Heart left ventricle (tissue), 16 donors: Measurements from ENCODE around the gene ZBTB7C. TPM values are rescaled to one million over a fixed set of nuclear protein-coding genes. Genes with fewer than 3 reads are reported as not detected.
A peak's percentile ranks its signal among the peaks of the same experiment; 100 is the strongest.

Experiments used
- ATAC-seq, 4 donors: fragments of 200-7000 bp; cut with Tn5 transposase; one replicate each; pipeline ENCODE4 v1.9.1; 2020 to 2022; ENCODE audit warnings: moderate library complexity in 4 of 4, mild to moderate bottlenecking in 3 of 4, moderate number of reproducible peaks in 1 of 4
- DNase-seq, 5 donors: peaks; one replicate each; pipeline ENCODE4 v3.0.0-alpha.2; 2020
- H3K27ac ChIP-seq, 12 donors: fragments of 200-600 bp; sonication (generic) in 4 of 12; one replicate each; pipeline versions ENCODE4 v1.5.0 to v1.8.0; 2016 to 2022; ENCODE audit warnings: mild to moderate bottlenecking in 2 of 12
- H3K27me3 ChIP-seq, 9 donors: fragments of 200-600 bp; sonication (generic) in 2 of 9; one replicate each; pipeline versions ENCODE4 v1.5.1 to v1.8.0; 2016 to 2022; ENCODE audit warnings: mild to moderate bottlenecking in 3 of 9
- H3K36me3 ChIP-seq, 9 donors: fragments of 200-600 bp; sonication (generic) in 2 of 9; one replicate each; pipeline versions ENCODE4 v1.5.0 to v1.8.0; 2018 to 2022; ENCODE audit warnings: mild to moderate bottlenecking in 2 of 9
- H3K4me1 ChIP-seq, 12 donors: fragments of 200-600 bp; sonication (generic) in 4 of 12; one replicate each; pipeline versions ENCODE4 v1.5.0 to v1.8.0; 2016 to 2022; ENCODE audit warnings: mild to moderate bottlenecking in 3 of 12
- H3K4me3 ChIP-seq, 12 donors: fragments of 200-600 bp; sonication (generic) in 4 of 12; one replicate each; pipeline versions ENCODE4 v1.5.0 to v1.8.0; 2017 to 2022; ENCODE audit warnings: mild to moderate bottlenecking in 9 of 12, moderate library complexity in 4 of 12
- H3K9me3 ChIP-seq, 12 donors: fragments of 200-600 bp; sonication (generic) in 4 of 12; one replicate each; pipeline versions ENCODE4 v1.5.0 to v1.8.0; 2016 to 2022; ENCODE audit warnings: mild to moderate bottlenecking in 1 of 12
- POLR2A ChIP-seq, 2 donors: fragments of 450-650 bp; IDR thresholded peaks; one replicate each; pipeline ENCODE4 v1.6.1; 2017; ENCODE audit warnings: antibody characterized with exemption in 2 of 2, mild to moderate bottlenecking in 2 of 2, moderate library complexity in 2 of 2
- WGBS, 4 donors: extraction: QIAGEN DNeasy Blood & Tissue Kit in 2 of 4; methylation state at CpG; one replicate each; pipeline versions ENCODE4 v1.1.5 to v1.1.7; 2013 to 2018; 5-methylcytosine and 5-hydroxymethylcytosine counted together
- intact Hi-C, 10 donors: fragments of 100-400 bp; cut with DNase I; formaldehyde crosslinking; loops; one replicate each; pipeline versions ENCODE4 v1.11.1 to v1.14.2; 2022
- polyA plus RNA-seq, 2 donors: library from polyadenylated mRNA; stranded (reverse); fragments of 200-250 nt; gene quantifications; one replicate each; pipeline ENCODE4 v1.2.3, GENCODE V29; 2013
- total RNA-seq, 9 donors: library from RNA; depleted of rRNA in 2 of 9; stranded (reverse); fragments of >200 nt in 2 of 9; fragmentation: NEBNext Ultra II Directional in 3 of 9; extraction: Animal tissue kit (Norgen Biotek cat#: 25700) in 3 of 9; gene quantifications; one replicate each; pipeline versions ENCODE4 v1.1.0 to v1.2.4, GENCODE V29; 2016 to 2023
- TF ChIP-seq, protein P1 (sequence below), 12 donors: fragments of 200-600 bp; sonication (generic) in 4 of 12; IDR thresholded peaks; one replicate each; pipeline versions ENCODE4 v1.5.0 to v1.8.0; 2018 to 2022; ENCODE audit warnings: antibody characterized with exemption in 12 of 12, mild to moderate bottlenecking in 5 of 12
- donor health status: ischemic (EF 13 %, LVEDD 7.1; RV severe dilation, severe dysfunction).
- donor health status: healthy with polysubstance abuse.
- donor health status: DM: no; HTN: yes; CAD: no.
- donor health status: DM: no; HTN: no; CAD: no.
- donor health status: ischemic (EF 25% LVEDD 6.9; RV normal size, moderate dysfunction).
- donor health status: ischemic (EF 25% LVEDD 5.7; RV mildly dilated, moderate dysfunction).
- donor health status: healthy.
- donor health status: DM: yes; HTN: yes; CAD: no.
- donor health status: ischemic (EF 35%, LVEDD 5.7; RV mildly dilated, moderate dysfunction).
- donor health status: nonischemic (EF 11% LVEDD 7.7; RV severe dilation, severe dysfunction).
- donor health status: DM: yes; HTN: yes; CAD: no.
- donor health status: PGD.
- donor health status: ischemic (EF 29% LVEDD 5.4; RV normal size, mild dysfunction).
- donor health status: nonischemic (EF 23%, LVEDD 6.1; RV moderate dilation, normal function).

ZBTB7C gene
- total and polyA plus RNA-seq, 11 donors, result 0.68 to 7.5 (median 2.3) TPM

DNA sequence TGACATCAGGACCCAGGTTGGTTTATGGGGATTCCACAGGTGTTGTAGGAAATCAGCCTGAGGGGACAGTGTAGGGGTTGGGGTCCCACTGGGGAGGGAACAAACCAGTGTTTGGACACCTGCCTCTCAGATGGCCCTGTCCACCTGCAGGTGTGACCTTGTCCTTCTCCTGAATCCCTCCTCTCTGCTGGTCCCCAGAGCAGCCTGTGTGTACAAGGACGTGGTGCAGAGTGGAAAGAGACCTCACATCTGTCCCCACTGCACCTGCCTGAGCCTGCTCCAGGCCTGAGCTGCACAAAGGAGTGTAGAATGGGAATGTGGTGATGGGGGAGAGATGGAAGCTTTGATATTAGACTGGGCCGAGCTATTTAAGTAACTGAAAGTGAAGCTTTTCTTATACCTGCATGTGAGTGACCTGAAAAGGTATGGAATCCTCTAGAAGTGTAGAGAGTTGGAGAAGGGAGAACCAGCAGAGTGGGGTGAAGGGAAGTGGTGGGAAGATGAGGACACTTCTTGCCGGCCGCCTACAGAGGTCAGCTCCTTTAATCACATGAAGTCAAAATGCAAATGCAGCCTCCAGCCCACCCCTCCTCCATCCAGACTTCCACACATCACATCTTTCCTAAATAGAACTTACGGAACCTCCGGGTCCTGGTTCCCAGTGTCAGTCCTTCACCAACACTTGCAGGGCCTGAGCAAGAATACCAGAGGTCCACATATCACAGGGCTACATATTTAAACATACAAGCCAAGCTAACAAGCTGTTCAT is 389.4 kb downstream of the ZBTB7C start:
- 79 to 91% (median 85%) methylated on average over 6 of the region's 6 CpGs for WGBS, 4 donors

DNA sequence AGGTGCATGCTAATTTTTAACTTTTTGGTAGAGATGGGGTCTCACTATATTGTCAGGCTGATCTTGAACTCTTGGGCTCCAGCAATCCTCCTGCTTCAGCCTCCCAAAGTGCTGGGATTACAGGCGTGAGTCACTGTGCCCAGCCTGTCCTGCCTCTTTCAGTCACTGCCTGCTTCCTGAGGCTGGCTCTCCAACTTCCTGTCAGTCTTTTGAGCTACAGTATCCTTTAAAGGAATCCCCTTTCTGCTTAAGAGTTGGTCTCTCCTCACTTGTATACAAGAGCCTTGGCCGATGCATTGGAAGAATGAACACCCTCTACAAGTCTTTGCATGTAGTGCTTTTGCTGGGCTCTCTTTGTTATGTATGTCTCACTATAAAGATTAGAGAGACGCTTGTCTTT is 390.3 kb downstream of the ZBTB7C start:
- Histone ChIP-seq H3K27ac (no peak overlapping the region), H3K4me3 (no peak overlapping the region), H3K9me3 (no peaks in the 10 kb centered on the region), H3K4me1 (peaks cover 0 to 16% (median 5%) of the 10 kb centered on the region in 12 donors), H3K36me3 (no peaks in the 10 kb centered on the region), H3K27me3 (peaks cover 0 to 9% (median 0%) of the 10 kb centered on the region in 9 donors)
- no peak for DNase-seq
- ATAC-seq, result no peak
- intact Hi-C loops, result loop anchor here in 1 of 10 donors (10.0 kb wide), 1 partner anchor 154 kb away; no protein-coding TSS in a partner anchor
- WGBS, 4 donors, result 51 to 82% (median 65%) methylated on average over 3 of the region's 3 CpGs
- no peak for TF ChIP-seq POLR2A (IDR thresholded peaks at IDR 0.05)
- TF ChIP-seq, protein P1, sequence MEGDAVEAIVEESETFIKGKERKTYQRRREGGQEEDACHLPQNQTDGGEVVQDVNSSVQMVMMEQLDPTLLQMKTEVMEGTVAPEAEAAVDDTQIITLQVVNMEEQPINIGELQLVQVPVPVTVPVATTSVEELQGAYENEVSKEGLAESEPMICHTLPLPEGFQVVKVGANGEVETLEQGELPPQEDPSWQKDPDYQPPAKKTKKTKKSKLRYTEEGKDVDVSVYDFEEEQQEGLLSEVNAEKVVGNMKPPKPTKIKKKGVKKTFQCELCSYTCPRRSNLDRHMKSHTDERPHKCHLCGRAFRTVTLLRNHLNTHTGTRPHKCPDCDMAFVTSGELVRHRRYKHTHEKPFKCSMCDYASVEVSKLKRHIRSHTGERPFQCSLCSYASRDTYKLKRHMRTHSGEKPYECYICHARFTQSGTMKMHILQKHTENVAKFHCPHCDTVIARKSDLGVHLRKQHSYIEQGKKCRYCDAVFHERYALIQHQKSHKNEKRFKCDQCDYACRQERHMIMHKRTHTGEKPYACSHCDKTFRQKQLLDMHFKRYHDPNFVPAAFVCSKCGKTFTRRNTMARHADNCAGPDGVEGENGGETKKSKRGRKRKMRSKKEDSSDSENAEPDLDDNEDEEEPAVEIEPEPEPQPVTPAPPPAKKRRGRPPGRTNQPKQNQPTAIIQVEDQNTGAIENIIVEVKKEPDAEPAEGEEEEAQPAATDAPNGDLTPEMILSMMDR (IDR thresholded peaks at IDR 0.05), result no peak

More for the DNA sequence above, 389.4 kb downstream of the ZBTB7C start:
- no peaks in the 10 kb centered on the region for H3K36me3 ChIP-seq
- TF ChIP-seq, protein P1 (IDR thresholded peaks at IDR 0.05), result no peak
- no peak for TF ChIP-seq POLR2A (IDR thresholded peaks at IDR 0.05)
- H3K27ac ChIP-seq, result no peak overlapping the region
- peaks cover 0 to 20% (median 9%) of the 10 kb centered on the region in 12 donors for H3K4me1 ChIP-seq
- intact Hi-C loops, result loop anchor here in 4 of 10 donors (5.0 to 10.0 kb wide), 3 partner anchors 155 to 247 kb away; no protein-coding TSS in a partner anchor
- H3K9me3 ChIP-seq, result no peaks in the 10 kb centered on the region
- H3K4me3 ChIP-seq, result no peak overlapping the region
- no peak for DNase-seq
- H3K27me3 ChIP-seq, result peaks cover 0 to 9% (median 0%) of the 10 kb centered on the region in 9 donors
- ATAC-seq, result no peak

DNA sequence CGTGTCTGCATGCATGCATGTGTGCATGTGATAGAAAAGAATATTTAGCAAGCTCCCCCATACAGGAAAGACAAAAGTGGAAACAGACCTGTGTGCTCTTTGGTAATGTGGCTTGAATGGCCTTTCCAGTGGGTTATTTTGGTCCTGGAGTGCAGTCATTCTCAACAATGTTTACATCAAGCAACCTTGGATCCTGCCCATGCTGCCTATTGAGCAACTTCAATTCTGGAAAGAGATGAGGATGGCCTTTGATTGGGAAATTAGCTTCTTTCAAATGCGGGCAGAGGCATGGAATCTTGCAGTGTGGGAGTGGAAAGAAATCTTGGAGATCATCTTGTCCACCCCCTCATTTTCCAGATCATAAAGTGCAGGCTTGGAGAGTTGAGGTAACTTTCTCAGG is 391.5 kb downstream of the ZBTB7C start:
- intact Hi-C loops, result loop anchor here in 1 of 10 donors (10.0 kb wide), 1 partner anchor 153 kb away; no protein-coding TSS in a partner anchor
- WGBS, 4 donors, result 87 to 93% (median 92%) methylated on average over 2 of the region's 2 CpGs
- peaks cover 0 to 4% (median 0%) of the 10 kb centered on the region in 12 donors for H3K4me1 ChIP-seq
- TF ChIP-seq, protein P1 (IDR thresholded peaks at IDR 0.05), result no peak
- TF ChIP-seq POLR2A (IDR thresholded peaks at IDR 0.05), result no peak
- H3K27ac ChIP-seq, result no peak overlapping the region
- peak in 2 of 4 donors; percentile 42 to 56 for ATAC-seq
- H3K27me3 ChIP-seq, result peaks cover 0 to 9% (median 0%) of the 10 kb centered on the region in 9 donors
- no peaks in the 10 kb centered on the region for H3K9me3 ChIP-seq
- no peak for DNase-seq
- H3K4me3 ChIP-seq, result no peak overlapping the region
- H3K36me3 ChIP-seq, result no peaks in the 10 kb centered on the region

DNA sequence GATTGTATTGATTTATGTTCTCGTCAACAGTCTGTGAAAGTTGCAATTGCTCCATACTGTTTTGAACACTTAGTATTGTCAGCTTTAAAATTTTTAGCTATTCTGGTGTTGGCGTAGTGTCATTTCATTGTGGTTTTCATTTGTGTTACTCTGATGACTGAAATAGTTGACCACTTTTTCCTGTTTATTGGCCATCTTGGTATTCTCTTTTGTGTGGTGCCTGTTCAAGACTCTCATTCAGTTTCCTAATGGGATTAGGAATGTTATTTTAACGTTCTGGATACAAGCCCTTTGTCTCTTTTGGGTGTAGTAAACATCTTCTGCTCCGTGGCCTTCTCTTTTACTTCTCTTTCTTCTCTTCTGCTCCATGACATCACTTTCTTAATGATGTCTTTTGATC is 396.0 kb downstream of the ZBTB7C start:
- intact Hi-C loops, result loop anchor here in 1 of 10 donors (10.0 kb wide), 1 partner anchor 148 kb away; no protein-coding TSS in a partner anchor
- Histone ChIP-seq H3K4me1 (peaks cover 0 to 7% (median 0%) of the 10 kb centered on the region in 12 donors), H3K27ac (no peak overlapping the region), H3K36me3 (no peaks in the 10 kb centered on the region), H3K27me3 (no peaks in the 10 kb centered on the region), H3K4me3 (no peak overlapping the region), H3K9me3 (no peaks in the 10 kb centered on the region)
- TF ChIP-seq, protein P1 (IDR thresholded peaks at IDR 0.05), result no peak
- no peak for TF ChIP-seq POLR2A (IDR thresholded peaks at IDR 0.05)
- 62 to 68% (median 64%) methylated on average over 4 of the region's 4 CpGs for WGBS, 4 donors
- ATAC-seq (no peak), DNase-seq (no peak)
